ENCODE measurements around the gene CBFA2T2.
A peak's percentile ranks its signal among the peaks of the same experiment; 100 is the strongest.
"Not testable (repeated sequence)": the region's sequence is repeated elsewhere in the genome, so short reads cannot be mapped to it uniquely, and the experiment has no call there.

The CBFA2T2 gene

GRCh38 chr20:33482581-33482980 is 7.3 kb upstream of the CBFA2T2 start:
- TF ChIP-seq CTCF (IDR thresholded peaks at IDR 0.05; ENCODE audit: insufficient read depth, low read depth, low read length, missing control alignments) = no peak
- DNase-seq (ENCODE audit: low read depth) = no peak
- H3K4me3 ChIP-seq (ENCODE audit: low read depth, low read length) = no peak overlapping the region

- not testable (repeated sequence) for DNase-seq (ENCODE audit: low read depth); H3K4me3 ChIP-seq (ENCODE audit: low read depth, low read length)
Measured at GRCh38 chr20:33483186-33483585, 6.7 kb upstream of the CBFA2T2 start.

GRCh38 chr20:33488201-33488600 is 1.7 kb upstream of the CBFA2T2 start:
- H3K4me3 ChIP-seq (ENCODE audit: low read depth, low read length) = no peak overlapping the region
- no peak for TF ChIP-seq CTCF (IDR thresholded peaks at IDR 0.05; ENCODE audit: insufficient read depth, low read depth, low read length, missing control alignments)
- no peak for DNase-seq (ENCODE audit: low read depth)

GRCh38 chr20:33488661-33489494 is 1.0 kb upstream of the CBFA2T2 start:
- H3K4me3 ChIP-seq (ENCODE audit: low read depth, low read length) = peak overlapping the region; percentile 94
- not testable (repeated sequence) for DNase-seq (ENCODE audit: low read depth)

GRCh38 chr20:33489495-33490022 is 337 bp upstream of the CBFA2T2 start:
- no peak for TF ChIP-seq CTCF (IDR thresholded peaks at IDR 0.05; ENCODE audit: insufficient read depth, low read depth, low read length, missing control alignments)
- DNase-seq (ENCODE audit: low read depth) = peak; percentile 98
- peak overlapping the region; percentile 94 for H3K4me3 ChIP-seq (ENCODE audit: low read depth, low read length)

GRCh38 chr20:33490934-33491656 is 1.2 kb downstream of the CBFA2T2 start:
- no peak for TF ChIP-seq CTCF (IDR thresholded peaks at IDR 0.05; ENCODE audit: insufficient read depth, low read depth, low read length, missing control alignments)
- peak overlapping the region; percentile 95 for H3K4me3 ChIP-seq (ENCODE audit: low read depth, low read length)
- DNase-seq (ENCODE audit: low read depth) = no peak

GRCh38 chr20:33493076-33493766 is 3.3 kb downstream of the CBFA2T2 start:
- no peak for TF ChIP-seq CTCF (IDR thresholded peaks at IDR 0.05; ENCODE audit: insufficient read depth, low read depth, low read length, missing control alignments)
- DNase-seq (ENCODE audit: low read depth) = no peak
- no peak overlapping the region for H3K4me3 ChIP-seq (ENCODE audit: low read depth, low read length)

- DNase-seq (ENCODE audit: low read depth); H3K4me3 ChIP-seq (ENCODE audit: low read depth, low read length): not testable (repeated sequence)
Measured at GRCh38 chr20:33496776-33497175, 6.9 kb downstream of the CBFA2T2 start.
